ENCODE data around the gene NPAS3.

DNA sequence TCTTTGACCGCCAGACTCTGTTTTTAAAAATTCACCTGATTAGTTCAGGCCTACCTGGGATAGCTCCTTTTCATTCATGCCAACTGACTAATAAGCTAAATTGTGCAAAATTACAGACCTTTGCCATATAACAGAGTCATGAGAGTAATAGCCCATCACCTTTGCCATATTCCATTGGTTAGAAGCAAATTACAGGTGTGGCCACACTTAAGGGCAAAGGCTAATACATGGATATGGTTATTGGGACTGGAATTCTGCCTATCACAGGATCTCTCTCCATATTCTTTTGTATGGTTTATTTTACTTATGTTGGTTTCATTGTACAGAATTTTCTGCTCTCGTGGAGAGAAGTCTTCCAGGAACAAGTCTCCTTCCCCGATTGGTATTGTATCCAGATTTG, 897.0 kb downstream of the NPAS3 start:
- TF ChIP-seq EZH2phosphoT487 (IDR thresholded peaks at IDR 0.05; ENCODE audit: borderline replicate concordance, low read depth, low read length) (no peak), CTCF (conservative IDR thresholded peaks at IDR 0.05; ENCODE audit: low read length) (no peak)
